HG02981 (cell line): ENCODE results near the gene CLSTN3.

ENCODE experiments used
- ATAC-seq: cut with Tn5 transposase; IDR thresholded peaks from one replicate; pipeline ENCODE4 v1.9.1; 2021; ENCODE audit warnings: mild to moderate bottlenecking, moderate library complexity; ENCODE audit not compliant: unreplicated experiment

The CLSTN3 gene

GRCh38 chr12:7125632-7126227 lies 4.4 kb upstream of the CLSTN3 start:
- ATAC-seq, result no peak

DNA sequence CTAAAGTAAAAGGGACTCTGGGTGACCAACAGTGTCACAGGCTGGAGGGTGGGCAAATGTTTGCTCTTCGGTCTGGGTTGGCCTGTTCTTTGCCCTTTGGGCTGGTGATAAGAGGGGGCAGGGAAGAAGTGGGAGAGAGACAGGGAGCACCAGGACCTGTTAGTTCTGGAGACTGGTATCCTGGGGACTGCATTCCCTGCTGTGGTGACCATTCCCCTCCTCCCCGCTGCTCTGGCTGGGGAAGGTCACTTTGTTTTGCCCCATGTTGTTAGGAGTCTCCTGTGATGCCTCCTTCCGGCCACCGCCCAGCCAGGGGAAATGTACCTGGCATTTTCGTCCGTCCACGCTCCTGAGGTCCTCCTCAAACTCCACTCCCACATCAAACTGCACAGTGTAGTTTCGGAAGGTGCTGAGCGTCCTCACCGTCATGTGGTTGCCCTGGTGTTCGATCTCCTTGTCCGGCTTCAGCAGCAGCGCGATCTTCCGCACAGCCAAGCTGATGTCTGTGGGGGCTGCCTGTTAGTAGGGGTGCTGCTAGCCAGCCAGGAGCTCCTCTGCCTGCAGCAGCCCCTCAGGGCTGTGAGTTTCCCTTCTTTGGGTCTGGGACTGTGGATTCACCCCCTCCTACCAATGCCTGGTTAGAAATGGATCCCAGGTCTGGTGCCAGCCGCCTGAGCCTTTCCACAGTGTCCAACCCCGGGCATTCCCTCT lies 2.1 kb upstream of the CLSTN3 start:
- no peak for ATAC-seq

DNA sequence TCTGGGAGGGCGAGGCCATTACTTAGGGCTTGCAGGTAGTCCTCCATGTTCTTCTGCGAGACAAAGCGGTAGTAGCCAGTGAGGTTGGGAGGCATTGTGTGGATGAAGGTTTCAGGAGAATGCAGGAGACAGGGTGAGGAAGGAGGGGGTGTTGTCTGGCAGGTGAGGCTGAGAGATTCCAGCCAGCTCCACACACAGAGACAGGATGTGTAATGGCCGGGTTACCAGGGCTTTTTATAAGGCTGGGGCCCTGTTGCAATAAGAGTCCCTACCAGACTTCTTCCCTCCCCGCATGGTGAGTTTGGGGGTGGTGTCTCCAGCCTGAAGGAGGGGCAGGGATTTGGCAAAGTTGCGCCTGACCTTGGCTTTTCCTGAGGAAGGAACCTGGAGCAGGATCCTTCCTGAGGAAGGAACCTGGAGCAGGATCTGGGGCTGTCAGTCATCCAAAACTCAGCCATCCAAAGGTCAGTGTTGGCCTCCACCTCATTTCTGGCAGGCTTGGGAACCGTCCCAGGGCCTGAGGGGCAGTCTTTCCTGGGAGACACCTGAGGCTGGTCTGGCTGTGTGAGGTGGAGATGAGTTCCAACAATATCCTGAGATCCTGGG lies 1.4 kb upstream of the CLSTN3 start, which contains the start of gene RBP5:
TSS of gene RBP5 (minus strand) at position 209 of the 606 bp plus-strand sequence. CDS start at position 95, 114 bp downstream.
- no peak for ATAC-seq

DNA sequence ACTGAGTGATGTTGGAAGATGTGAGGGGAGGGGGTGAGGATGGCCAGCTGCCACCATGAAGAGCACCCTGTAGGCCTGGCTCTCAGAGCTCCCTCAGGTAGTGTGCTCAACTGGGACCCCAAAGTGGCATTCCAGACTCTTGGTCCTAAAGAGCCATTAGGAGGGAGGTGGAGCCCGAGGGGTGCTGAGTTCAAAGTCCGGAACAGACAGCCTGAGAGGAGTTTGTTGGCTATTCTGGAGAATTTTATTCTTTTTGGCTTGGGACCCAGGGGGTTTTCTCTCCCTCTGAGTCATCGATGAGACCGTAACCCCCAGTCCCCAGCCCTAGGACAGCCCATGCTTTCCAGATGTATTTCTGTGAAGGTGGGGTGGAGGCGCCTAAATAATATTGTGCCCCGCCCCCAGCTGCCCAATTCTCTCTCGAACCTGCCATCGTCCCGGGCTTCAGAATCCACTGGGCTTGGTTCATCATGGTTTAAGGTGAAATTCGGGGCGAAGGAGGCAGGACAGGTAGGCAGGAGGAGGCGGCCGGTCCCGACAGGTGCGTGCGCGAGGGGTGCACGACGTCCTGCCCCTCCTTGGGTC lies 792 bp upstream of the CLSTN3 start:
- ATAC-seq, result no peak

GRCh38 chr12:7130701-7131501 lies 730 bp downstream of the CLSTN3 start:
- peak; percentile 41 for ATAC-seq

DNA sequence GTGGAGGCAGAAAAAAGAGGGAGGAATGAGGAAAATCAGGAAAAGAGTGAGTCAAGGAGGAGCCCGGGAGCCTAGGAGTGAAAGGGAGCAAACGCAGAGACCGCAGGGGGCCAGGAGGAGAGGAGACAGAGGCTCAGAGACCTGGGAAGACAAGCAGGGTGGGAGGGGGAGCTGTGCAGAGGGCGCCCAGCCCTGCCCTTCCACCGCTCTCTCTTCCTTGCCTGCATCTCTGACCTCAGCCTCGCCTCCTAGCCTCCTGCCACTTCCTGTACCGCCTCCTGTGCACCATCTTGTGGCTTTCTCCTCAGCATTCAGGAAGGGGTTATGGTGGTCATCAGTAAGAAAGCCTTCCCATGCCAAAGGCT lies 1.3 kb downstream of the CLSTN3 start:
- no peak for ATAC-seq

DNA sequence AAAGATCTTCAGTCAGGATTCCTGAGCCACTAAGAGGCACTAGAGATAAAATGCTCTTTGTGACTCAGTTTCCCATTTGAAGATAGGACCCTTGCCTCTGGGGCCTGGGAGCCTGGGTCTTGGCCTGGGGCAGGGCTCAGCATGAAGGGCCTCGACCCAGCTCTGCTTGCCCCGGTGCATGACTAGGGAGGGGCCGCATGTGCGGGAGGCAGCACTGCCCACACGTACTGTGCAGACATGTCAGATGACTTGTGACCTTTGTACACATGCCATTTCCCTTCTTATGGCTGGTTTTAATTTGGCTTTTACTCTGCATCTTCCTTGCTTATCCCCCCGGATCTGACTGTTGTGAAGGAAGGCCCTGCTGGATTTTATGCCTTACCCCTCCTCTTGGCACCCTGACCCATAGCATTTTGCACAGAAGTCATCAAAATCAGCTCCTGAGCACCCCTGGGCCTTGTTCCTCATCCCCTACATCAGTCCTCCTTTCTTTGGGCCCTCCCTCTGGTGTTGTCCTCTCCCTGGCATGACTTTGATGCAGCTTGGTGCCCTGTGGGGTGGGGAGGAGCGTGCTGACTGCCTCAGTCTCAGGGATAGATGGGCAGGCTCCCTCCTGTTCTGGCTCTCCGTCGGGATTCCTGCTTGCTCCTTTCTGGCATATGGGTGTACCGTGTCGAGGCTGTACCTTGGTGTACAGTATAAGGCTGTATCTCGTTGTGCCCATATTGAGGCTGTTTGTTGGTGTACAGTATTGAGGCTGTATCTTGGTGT lies 4.4 kb downstream of the CLSTN3 start:
- no peak for ATAC-seq

- ATAC-seq, result no peak
Measured at GRCh38 chr12:7136071-7136470, 5.9 kb downstream of the CLSTN3 start.

DNA sequence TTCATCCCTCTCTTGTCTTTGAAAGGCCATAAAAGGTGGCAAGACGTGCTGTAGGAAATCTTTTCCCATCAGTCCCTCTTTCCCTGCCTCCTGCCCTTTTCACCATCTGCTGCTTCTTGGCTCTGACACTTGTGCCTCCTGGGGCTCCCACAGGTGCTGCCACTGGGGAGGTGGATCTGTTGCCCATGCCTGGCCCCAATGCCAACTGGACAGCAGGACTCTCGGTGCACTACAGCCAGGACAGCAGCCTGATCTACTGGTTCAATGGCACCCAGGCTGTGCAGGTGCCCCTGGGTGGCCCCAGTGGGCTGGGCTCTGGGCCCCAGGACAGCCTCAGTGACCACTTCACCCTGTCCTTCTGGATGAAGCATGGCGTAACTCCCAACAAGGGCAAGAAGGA lies 6.5 kb downstream of the CLSTN3 start:
- ATAC-seq, result no peak

DNA sequence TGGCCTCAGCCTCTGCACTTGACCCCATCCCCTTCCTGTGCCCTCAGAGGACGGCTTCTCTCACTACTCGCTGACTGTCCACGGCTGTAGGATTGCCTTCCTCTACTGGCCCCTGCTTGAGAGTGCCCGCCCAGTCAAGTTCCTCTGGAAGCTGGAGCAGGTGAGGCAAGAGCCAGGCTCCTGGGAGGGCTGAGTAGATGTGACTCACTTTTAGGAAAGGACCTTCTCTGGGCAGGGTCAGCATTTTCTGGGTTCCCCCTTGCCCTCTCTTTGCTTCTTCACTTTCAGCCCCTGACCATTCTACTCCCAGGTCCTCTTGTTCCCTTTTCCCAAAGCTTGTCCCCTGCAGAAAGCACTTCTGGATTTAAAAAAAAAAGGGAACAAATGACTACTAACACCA lies 7.7 kb downstream of the CLSTN3 start:
- ATAC-seq, result no peak

DNA sequence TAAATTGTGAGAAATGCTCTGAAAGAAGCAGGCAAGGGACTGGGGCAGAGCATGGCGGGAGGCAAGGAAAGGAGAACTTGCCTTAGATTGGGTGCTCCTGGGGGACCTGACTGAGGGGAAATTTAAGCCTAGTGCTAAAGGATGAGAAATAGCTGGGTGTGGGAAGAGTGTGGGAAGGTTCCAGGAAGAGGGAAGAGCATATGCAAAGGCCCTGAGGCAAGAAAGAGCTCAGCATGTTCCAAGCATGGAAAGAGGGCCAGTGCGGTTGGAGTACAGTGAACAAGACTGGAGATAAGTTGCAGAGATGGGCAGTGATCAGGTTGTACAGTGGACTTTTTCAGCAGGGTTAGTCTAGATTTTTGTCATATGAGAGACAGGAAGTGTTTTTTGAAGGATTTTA lies 9.0 kb downstream of the CLSTN3 start:
- no peak for ATAC-seq

DNA sequence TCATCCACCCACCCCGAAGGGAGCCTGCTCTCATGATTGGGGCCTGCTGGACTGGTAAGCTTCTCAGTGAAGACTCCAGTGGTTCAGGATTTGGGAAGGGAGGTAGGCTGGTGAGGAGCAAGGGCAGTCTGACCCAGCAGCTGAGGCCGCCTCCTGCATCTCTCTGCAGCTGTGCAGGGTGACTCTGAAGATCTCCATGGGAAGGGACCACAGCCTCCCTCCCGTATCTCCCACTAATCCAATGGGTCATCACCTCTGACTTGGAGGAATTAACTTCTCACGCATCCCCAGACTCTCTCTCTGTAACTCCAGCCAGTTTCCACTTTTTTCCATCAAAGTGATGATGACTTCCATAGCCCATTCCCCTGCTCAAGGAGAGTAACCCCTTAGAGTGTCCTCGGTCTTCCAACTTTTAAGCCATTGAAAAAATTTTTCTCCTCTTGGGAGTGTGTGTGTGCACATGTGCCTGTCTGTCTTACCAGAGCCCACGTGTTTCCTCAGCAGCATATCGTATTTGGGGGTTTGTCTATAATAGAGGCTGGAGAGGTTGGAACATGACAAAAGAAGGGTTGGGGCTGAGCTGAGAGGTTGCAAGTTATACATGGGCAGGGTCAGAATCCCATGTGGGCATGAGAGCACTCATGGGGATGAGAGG lies 11.3 kb downstream of the CLSTN3 start:
- no peak for ATAC-seq

- no peak for ATAC-seq
Measured at GRCh38 chr12:7142056-7142644, 12.0 kb downstream of the CLSTN3 start.

DNA sequence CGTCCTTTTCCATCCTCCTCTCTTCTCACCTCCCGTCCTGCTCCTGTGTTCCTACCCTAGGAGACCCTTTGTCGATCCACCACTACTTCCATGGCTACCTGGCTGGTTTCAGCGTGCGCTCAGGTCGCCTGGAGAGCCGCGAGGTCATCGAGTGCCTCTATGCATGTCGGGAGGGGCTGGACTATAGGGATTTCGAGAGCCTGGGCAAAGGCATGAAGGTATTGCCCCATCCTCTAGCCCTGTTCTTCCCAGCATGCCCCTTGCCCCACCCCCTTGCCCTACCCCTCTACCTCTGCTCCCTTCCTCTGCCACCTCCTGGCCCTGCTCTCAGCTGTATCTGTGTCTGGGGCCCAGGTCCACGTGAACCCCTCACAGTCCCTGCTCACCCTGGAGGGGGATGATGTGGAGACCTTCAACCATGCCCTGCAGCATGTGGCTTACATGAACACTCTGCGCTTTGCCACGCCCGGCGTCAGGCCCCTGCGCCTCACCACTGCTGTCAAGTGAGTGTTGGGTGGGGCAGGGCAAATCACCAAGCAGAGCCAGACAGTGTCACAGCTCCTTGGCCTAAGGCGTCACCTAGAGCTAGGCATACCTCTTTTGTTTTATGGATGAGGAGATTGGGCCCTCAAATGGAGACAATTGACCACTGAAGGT lies 12.8 kb downstream of the CLSTN3 start:
- ATAC-seq, result no peak

DNA sequence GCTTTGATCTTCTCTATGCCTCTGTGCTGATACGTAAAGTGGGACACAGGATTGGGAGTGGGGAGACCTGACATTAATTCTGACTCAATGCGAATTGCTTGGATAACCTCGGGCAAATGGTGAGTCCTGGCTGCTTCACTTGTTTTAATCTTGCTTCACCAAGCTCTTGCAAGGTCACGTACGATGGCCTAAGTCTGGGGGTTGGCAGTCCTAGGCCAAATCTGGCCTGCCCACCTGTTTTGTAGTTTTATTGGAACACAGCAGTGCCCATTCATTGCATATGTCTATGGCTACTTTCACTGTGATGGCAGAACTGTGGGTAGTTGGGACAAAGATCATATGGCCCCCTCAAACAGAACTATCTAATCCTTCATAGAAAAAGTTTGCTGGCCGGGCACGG lies 13.4 kb downstream of the CLSTN3 start:
- ATAC-seq, result no peak

- ATAC-seq, result no peak
Measured at GRCh38 chr12:7144414-7145120, 14.4 kb downstream of the CLSTN3 start.

- ATAC-seq, result no peak
Measured at GRCh38 chr12:7145671-7146070, 15.5 kb downstream of the CLSTN3 start.

DNA sequence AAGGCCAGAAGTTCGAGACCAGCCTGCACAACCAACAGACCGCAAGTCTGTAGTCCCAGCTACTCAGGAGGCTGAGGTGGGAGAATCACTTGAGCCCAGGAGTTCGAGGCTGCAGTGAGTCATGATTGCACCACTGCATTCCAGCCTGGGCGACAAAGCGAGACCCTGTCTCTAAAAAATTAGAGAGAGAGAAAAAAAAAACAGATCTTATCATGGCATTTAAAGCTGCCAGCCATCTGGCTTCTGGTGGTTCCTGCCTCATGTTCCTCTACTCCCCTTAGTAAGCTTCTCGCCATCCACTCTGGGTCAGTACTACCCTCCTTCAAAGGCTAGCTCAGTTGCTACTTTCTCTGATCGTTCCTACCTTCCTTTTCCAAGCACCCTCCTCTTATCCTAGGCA lies 16.1 kb downstream of the CLSTN3 start:
- ATAC-seq, result no peak
